ENCODE measurements around the gene SNU13.
"Not testable (repeated sequence)": the region's sequence is repeated elsewhere in the genome, so short reads cannot be mapped to it uniquely, and the experiment has no call there.

The SNU13 gene

DNA sequence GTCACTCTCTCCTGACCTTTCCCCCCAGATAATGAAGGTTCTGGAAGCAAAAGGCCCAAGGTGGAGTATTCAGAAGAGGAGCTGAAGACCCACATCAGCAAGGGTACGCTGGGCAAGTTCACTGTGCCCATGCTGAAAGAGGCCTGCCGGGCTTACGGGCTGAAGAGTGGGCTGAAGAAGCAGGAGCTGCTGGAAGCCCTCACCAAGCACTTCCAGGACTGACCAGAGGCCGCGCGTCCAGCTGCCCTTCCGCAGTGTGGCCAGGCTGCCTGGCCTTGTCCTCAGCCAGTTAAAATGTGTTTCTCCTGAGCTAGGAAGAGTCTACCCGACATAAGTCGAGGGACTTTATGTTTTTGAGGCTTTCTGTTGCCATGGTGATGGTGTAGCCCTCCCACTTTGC lies 25.1 kb downstream of the SNU13 start:
- H3K4me1 ChIP-seq (ENCODE audit: control insufficient read depth in 2 of 2, insufficient read depth in 2 of 2, low read length in 2 of 2); H3K9me3 ChIP-seq (ENCODE audit: control insufficient read depth in 2 of 2, low read length in 2 of 2); H3K27me3 ChIP-seq (ENCODE audit: control insufficient read depth in 2 of 2, insufficient read depth in 2 of 2, low read length in 2 of 2); H3K4me3 ChIP-seq (ENCODE audit: low read length in 2 of 2); H3K9ac ChIP-seq (ENCODE audit: low read depth in 1 of 2, low read length in 2 of 2); H3K27ac ChIP-seq (ENCODE audit: low read depth in 2 of 2, low read length in 2 of 2): not testable (repeated sequence)
- peaks cover 51 to 61% of the 10 kb centered on the region in 2 donors for H3K36me3 ChIP-seq (ENCODE audit: control insufficient read depth in 2 of 2, insufficient read depth in 2 of 2, low read length in 2 of 2)

DNA sequence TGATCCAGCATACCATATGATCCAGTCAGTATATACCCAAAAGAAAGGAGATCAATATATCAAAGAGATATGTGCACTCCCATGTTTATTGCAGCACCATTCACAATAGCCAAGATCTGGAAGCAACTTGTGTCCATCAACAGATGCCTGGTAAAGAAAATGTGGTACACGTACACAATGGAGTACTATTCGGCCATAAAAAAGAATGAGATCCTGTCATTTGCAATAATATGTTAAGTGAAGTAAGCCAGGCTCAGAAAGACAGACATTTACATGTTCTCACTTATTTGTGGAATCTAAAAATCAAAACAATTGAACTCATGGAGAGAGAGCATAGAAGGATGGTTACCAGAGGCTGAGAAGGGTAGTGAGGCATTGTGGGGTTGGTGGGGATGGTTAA lies 27.0 kb downstream of the SNU13 start:
- no peaks in the 10 kb centered on the region for H3K9me3 ChIP-seq (ENCODE audit: control insufficient read depth in 2 of 2, low read length in 2 of 2)
- no peak overlapping the region for H3K4me3 ChIP-seq (ENCODE audit: low read length in 2 of 2)
- no peak overlapping the region for H3K27ac ChIP-seq (ENCODE audit: low read depth in 2 of 2, low read length in 2 of 2)
- H3K4me1 ChIP-seq (ENCODE audit: control insufficient read depth in 2 of 2, insufficient read depth in 2 of 2, low read length in 2 of 2), result no peaks in the 10 kb centered on the region
- no peak overlapping the region for H3K9ac ChIP-seq (ENCODE audit: low read depth in 1 of 2, low read length in 2 of 2)
- peaks cover 65 to 79% of the 10 kb centered on the region in 2 donors for H3K36me3 ChIP-seq (ENCODE audit: control insufficient read depth in 2 of 2, insufficient read depth in 2 of 2, low read length in 2 of 2)
- H3K27me3 ChIP-seq (ENCODE audit: control insufficient read depth in 2 of 2, insufficient read depth in 2 of 2, low read length in 2 of 2), result no peaks in the 10 kb centered on the region

DNA sequence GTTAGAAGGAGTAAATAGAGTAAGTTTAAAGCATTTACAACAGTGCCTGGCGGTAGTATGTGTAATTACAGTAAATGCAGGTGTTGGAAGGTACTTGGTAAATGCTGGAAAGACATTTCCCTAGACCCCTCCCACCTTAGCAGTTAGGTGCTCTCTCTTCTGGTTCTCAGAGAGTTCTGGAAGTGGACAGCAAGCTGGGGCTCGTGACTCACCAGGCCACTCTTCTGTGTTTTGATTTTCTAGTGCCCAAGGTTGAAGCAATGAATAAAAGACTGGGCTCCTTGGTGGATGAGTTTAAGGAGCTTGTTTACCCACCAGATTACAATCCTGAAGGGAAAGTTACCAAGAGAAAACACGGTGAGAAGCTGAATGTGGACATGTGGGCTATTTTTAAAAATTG lies 27.6 kb downstream of the SNU13 start:
- peaks cover 68 to 83% of the 10 kb centered on the region in 2 donors for H3K36me3 ChIP-seq (ENCODE audit: control insufficient read depth in 2 of 2, insufficient read depth in 2 of 2, low read length in 2 of 2)
- H3K27me3 ChIP-seq (ENCODE audit: control insufficient read depth in 2 of 2, insufficient read depth in 2 of 2, low read length in 2 of 2), result no peaks in the 10 kb centered on the region
- H3K4me3 ChIP-seq (ENCODE audit: low read length in 2 of 2), result no peak overlapping the region
- H3K27ac ChIP-seq (ENCODE audit: low read depth in 2 of 2, low read length in 2 of 2), result no peak overlapping the region
- no peak overlapping the region for H3K9ac ChIP-seq (ENCODE audit: low read depth in 1 of 2, low read length in 2 of 2)
- no peaks in the 10 kb centered on the region for H3K4me1 ChIP-seq (ENCODE audit: control insufficient read depth in 2 of 2, insufficient read depth in 2 of 2, low read length in 2 of 2)
- no peaks in the 10 kb centered on the region for H3K9me3 ChIP-seq (ENCODE audit: control insufficient read depth in 2 of 2, low read length in 2 of 2)

DNA sequence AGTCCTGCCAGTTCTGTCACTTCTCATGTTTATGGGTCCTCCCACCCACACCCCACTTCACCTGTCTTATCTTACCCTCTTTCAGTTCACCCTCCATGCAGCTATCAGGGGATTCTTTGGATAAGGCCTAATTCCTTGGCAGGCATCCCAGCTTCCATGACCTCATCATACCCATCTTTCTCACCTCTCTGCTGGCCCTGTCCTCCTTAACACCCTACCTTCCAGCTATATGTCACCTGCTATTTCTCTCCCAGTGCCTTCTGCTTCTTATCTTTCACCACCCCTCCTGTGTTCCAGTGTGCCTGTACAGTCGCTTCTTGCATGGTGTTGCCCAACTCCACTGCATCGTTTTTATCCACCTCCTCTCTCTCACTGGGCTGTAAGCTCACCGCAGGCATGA lies 28.3 kb downstream of the SNU13 start:
- no peaks in the 10 kb centered on the region for H3K4me1 ChIP-seq (ENCODE audit: control insufficient read depth in 2 of 2, insufficient read depth in 2 of 2, low read length in 2 of 2)
- no peak overlapping the region for H3K27ac ChIP-seq (ENCODE audit: low read depth in 2 of 2, low read length in 2 of 2)
- H3K36me3 ChIP-seq (ENCODE audit: control insufficient read depth in 2 of 2, insufficient read depth in 2 of 2, low read length in 2 of 2), result peaks cover 68 to 87% of the 10 kb centered on the region in 2 donors
- no peak overlapping the region for H3K9ac ChIP-seq (ENCODE audit: low read depth in 1 of 2, low read length in 2 of 2)
- H3K4me3 ChIP-seq (ENCODE audit: low read length in 2 of 2), result no peak overlapping the region
- H3K9me3 ChIP-seq (ENCODE audit: control insufficient read depth in 2 of 2, low read length in 2 of 2), result no peaks in the 10 kb centered on the region
- no peaks in the 10 kb centered on the region for H3K27me3 ChIP-seq (ENCODE audit: control insufficient read depth in 2 of 2, insufficient read depth in 2 of 2, low read length in 2 of 2)

DNA sequence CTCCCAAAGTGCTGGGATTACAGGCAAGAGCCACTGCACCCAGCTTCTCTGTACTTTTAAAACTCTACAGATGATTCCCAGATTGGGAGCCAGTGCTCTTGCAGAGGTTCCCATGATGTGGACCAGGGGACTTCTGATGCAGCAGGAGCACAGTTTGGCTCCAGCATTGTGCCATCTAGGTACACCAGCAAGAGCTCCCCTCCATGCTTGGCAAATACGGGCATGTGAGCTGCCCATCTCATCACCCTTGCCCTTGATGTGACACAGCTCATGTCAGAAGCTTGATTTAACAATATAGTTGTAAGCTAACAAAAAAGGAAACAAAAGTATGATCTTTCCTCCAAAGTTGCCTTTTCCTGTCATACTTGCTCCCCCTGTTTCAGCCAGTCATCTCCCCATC lies 28.7 kb downstream of the SNU13 start:
- no peaks in the 10 kb centered on the region for H3K4me1 ChIP-seq (ENCODE audit: control insufficient read depth in 2 of 2, insufficient read depth in 2 of 2, low read length in 2 of 2)
- H3K9me3 ChIP-seq (ENCODE audit: control insufficient read depth in 2 of 2, low read length in 2 of 2), result no peaks in the 10 kb centered on the region
- H3K4me3 ChIP-seq (ENCODE audit: low read length in 2 of 2), result no peak overlapping the region
- no peak overlapping the region for H3K27ac ChIP-seq (ENCODE audit: low read depth in 2 of 2, low read length in 2 of 2)
- H3K27me3 ChIP-seq (ENCODE audit: control insufficient read depth in 2 of 2, insufficient read depth in 2 of 2, low read length in 2 of 2), result no peaks in the 10 kb centered on the region
- no peak overlapping the region for H3K9ac ChIP-seq (ENCODE audit: low read depth in 1 of 2, low read length in 2 of 2)
- peaks cover 67 to 90% of the 10 kb centered on the region in 2 donors for H3K36me3 ChIP-seq (ENCODE audit: control insufficient read depth in 2 of 2, insufficient read depth in 2 of 2, low read length in 2 of 2)

DNA sequence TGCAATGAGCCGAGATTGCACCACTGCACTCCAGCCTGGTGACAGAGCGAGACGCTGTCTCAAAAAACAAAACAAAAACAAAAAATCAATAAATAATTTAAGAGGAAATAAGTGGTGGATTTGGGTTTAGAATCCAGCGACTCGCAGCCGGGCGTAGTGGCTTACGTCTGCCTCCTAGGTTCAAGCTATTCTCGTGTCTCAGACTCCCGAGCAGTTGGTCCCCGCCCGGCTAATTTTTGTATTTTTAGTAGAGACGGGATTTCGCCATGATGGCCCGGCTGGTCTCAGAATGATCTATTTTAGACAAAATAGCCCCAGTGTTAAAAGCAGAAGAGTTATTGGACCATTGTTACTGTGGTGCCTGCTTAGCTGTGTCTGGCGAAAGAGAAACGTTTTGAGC lies 29.8 kb downstream of the SNU13 start:
- Histone ChIP-seq H3K9me3 (ENCODE audit: control insufficient read depth in 2 of 2, low read length in 2 of 2) (no peaks in the 10 kb centered on the region), H3K27me3 (ENCODE audit: control insufficient read depth in 2 of 2, insufficient read depth in 2 of 2, low read length in 2 of 2) (no peaks in the 10 kb centered on the region), H3K9ac (ENCODE audit: low read depth in 1 of 2, low read length in 2 of 2) (no peak overlapping the region), H3K4me1 (ENCODE audit: control insufficient read depth in 2 of 2, insufficient read depth in 2 of 2, low read length in 2 of 2) (no peaks in the 10 kb centered on the region), H3K27ac (ENCODE audit: low read depth in 2 of 2, low read length in 2 of 2) (no peak overlapping the region), H3K36me3 (ENCODE audit: control insufficient read depth in 2 of 2, insufficient read depth in 2 of 2, low read length in 2 of 2) (peaks cover 69 to 90% of the 10 kb centered on the region in 2 donors), H3K4me3 (ENCODE audit: low read length in 2 of 2) (no peak overlapping the region)

DNA sequence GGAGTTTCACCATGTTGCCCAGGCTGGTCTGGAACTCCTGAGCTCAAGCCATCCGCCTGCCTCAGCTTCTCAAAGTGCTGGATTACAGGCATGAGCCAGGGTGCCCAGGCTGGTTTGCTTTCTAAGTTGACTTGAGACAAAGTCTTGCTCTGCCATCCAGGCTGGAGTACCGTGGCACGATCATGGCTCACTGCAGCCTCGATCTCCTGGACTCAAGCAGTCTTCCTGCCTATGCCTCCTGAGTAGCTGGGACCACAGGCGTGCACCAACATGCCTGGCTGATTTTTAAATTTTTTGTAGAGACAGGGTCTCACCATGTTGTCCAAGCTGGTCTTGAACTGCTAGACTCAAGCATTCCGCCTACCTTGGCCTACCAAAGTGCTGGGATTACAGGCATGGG lies 31.0 kb downstream of the SNU13 start:
- Histone ChIP-seq H3K9me3 (ENCODE audit: control insufficient read depth in 2 of 2, low read length in 2 of 2) (no peaks in the 10 kb centered on the region), H3K4me3 (ENCODE audit: low read length in 2 of 2) (no peak overlapping the region), H3K9ac (ENCODE audit: low read depth in 1 of 2, low read length in 2 of 2) (no peak overlapping the region), H3K27ac (ENCODE audit: low read depth in 2 of 2, low read length in 2 of 2) (no peak overlapping the region), H3K27me3 (ENCODE audit: control insufficient read depth in 2 of 2, insufficient read depth in 2 of 2, low read length in 2 of 2) (no peaks in the 10 kb centered on the region), H3K36me3 (ENCODE audit: control insufficient read depth in 2 of 2, insufficient read depth in 2 of 2, low read length in 2 of 2) (peaks cover 69 to 92% of the 10 kb centered on the region in 2 donors), H3K4me1 (ENCODE audit: control insufficient read depth in 2 of 2, insufficient read depth in 2 of 2, low read length in 2 of 2) (no peaks in the 10 kb centered on the region)

DNA sequence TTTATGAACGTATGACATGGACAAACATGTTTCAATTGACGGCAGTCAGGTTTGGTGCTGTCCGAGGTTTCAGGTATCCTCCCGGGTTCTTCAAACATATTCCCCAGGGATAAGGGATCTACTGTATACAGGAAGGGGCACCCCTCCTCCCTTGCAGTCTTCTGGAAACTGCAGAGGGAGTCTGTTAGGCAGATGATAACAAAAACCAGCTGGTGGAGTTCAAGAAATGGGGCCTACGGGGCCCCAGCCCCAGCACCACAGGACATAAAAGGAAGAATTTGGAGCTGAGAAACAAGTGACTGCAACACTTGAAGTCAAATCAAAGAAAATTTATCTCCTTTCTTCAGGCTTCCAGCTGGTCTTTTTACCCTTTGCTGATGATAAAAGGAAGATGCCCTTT lies 32.1 kb downstream of the SNU13 start:
- H3K36me3 ChIP-seq (ENCODE audit: control insufficient read depth in 2 of 2, insufficient read depth in 2 of 2, low read length in 2 of 2), result peaks cover 62 to 92% of the 10 kb centered on the region in 2 donors
- no peak overlapping the region for H3K27ac ChIP-seq (ENCODE audit: low read depth in 2 of 2, low read length in 2 of 2)
- H3K27me3 ChIP-seq (ENCODE audit: control insufficient read depth in 2 of 2, insufficient read depth in 2 of 2, low read length in 2 of 2), result no peaks in the 10 kb centered on the region
- no peak overlapping the region for H3K4me3 ChIP-seq (ENCODE audit: low read length in 2 of 2)
- no peak overlapping the region for H3K9ac ChIP-seq (ENCODE audit: low read depth in 1 of 2, low read length in 2 of 2)
- no peaks in the 10 kb centered on the region for H3K4me1 ChIP-seq (ENCODE audit: control insufficient read depth in 2 of 2, insufficient read depth in 2 of 2, low read length in 2 of 2)
- no peaks in the 10 kb centered on the region for H3K9me3 ChIP-seq (ENCODE audit: control insufficient read depth in 2 of 2, low read length in 2 of 2)

DNA sequence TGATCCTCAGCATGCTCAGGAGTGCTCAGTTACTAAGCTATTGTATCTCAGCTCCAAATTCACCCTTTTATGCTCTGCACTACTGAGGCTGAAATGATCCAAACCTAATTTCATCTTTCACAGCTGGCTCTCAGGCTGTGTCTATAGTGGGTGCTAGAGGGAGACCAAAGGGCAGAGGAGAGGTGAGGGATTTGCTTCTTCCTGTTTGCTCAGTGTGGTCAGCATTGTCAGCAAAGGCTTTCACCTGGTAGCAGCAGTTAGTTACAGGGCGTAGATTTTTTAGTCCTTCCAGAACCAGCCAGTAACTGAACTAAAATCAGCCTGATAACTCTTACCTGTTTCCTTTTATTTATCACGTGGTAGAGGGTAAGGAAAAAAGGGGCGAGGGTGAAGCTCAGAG lies 34.3 kb downstream of the SNU13 start:
- no peaks in the 10 kb centered on the region for H3K27me3 ChIP-seq (ENCODE audit: control insufficient read depth in 2 of 2, insufficient read depth in 2 of 2, low read length in 2 of 2)
- H3K9ac ChIP-seq (ENCODE audit: low read depth in 1 of 2, low read length in 2 of 2), result no peak overlapping the region
- H3K4me1 ChIP-seq (ENCODE audit: control insufficient read depth in 2 of 2, insufficient read depth in 2 of 2, low read length in 2 of 2), result no peaks in the 10 kb centered on the region
- H3K27ac ChIP-seq (ENCODE audit: low read depth in 2 of 2, low read length in 2 of 2), result no peak overlapping the region
- H3K36me3 ChIP-seq (ENCODE audit: control insufficient read depth in 2 of 2, insufficient read depth in 2 of 2, low read length in 2 of 2), result peaks cover 54 to 87% of the 10 kb centered on the region in 2 donors
- H3K4me3 ChIP-seq (ENCODE audit: low read length in 2 of 2), result no peak overlapping the region
- H3K9me3 ChIP-seq (ENCODE audit: control insufficient read depth in 2 of 2, low read length in 2 of 2), result no peaks in the 10 kb centered on the region

DNA sequence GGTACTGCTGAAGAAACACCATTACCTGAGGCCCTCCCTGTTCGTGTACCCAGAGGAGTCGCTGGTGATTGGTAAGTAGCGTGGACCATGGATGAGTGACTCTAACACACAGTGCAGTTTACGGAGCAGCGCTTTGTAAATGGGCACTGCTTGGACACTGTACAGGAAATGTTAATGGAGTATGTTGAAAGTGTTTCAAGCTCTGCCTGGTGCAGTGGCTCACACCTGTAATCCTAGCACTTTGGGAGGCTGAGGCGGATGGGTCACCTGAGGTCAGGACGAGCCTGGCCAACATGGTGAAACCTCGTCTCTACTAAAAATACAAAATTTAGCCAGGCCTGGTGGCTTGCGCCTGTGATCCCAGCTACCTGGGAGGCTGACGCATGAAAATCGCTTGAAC lies 37.8 kb downstream of the SNU13 start:
- peaks cover 47 to 79% of the 10 kb centered on the region in 2 donors for H3K36me3 ChIP-seq (ENCODE audit: control insufficient read depth in 2 of 2, insufficient read depth in 2 of 2, low read length in 2 of 2)
- no peaks in the 10 kb centered on the region for H3K4me1 ChIP-seq (ENCODE audit: control insufficient read depth in 2 of 2, insufficient read depth in 2 of 2, low read length in 2 of 2)
- no peaks in the 10 kb centered on the region for H3K9me3 ChIP-seq (ENCODE audit: control insufficient read depth in 2 of 2, low read length in 2 of 2)
- no peak overlapping the region for H3K4me3 ChIP-seq (ENCODE audit: low read length in 2 of 2)
- no peaks in the 10 kb centered on the region for H3K27me3 ChIP-seq (ENCODE audit: control insufficient read depth in 2 of 2, insufficient read depth in 2 of 2, low read length in 2 of 2)
- H3K9ac ChIP-seq (ENCODE audit: low read depth in 1 of 2, low read length in 2 of 2), result no peak overlapping the region
- H3K27ac ChIP-seq (ENCODE audit: low read depth in 2 of 2, low read length in 2 of 2), result no peak overlapping the region

DNA sequence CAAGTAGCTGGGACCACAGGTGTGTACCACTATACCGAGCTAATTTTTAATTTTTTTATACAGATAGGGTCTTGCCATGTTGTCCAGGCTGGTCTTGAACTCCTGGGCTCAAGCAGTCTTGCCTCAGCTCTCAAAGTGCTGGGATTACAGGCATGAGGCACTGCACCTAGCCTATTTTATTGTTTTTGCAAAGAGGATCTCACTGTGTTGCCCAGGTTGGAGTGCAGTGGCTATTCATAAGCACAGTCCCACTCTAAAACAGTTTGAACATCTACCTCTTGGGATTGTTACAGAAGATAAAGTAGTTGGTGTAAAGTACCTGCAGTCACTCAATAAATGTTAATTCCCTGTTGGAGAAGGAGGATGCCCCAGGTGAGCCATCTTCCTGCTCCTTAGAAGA lies 38.4 kb downstream of the SNU13 start:
- peaks cover 50 to 79% of the 10 kb centered on the region in 2 donors for H3K36me3 ChIP-seq (ENCODE audit: control insufficient read depth in 2 of 2, insufficient read depth in 2 of 2, low read length in 2 of 2)
- H3K27me3 ChIP-seq (ENCODE audit: control insufficient read depth in 2 of 2, insufficient read depth in 2 of 2, low read length in 2 of 2), result no peaks in the 10 kb centered on the region
- H3K27ac ChIP-seq (ENCODE audit: low read depth in 2 of 2, low read length in 2 of 2), result no peak overlapping the region
- H3K4me1 ChIP-seq (ENCODE audit: control insufficient read depth in 2 of 2, insufficient read depth in 2 of 2, low read length in 2 of 2), result no peaks in the 10 kb centered on the region
- no peaks in the 10 kb centered on the region for H3K9me3 ChIP-seq (ENCODE audit: control insufficient read depth in 2 of 2, low read length in 2 of 2)
- H3K4me3 ChIP-seq (ENCODE audit: low read length in 2 of 2), result no peak overlapping the region
- no peak overlapping the region for H3K9ac ChIP-seq (ENCODE audit: low read depth in 1 of 2, low read length in 2 of 2)

Measured in mucosa of rectum (tissue), 2 donors.